HCT116 (cell line): Measurements from ENCODE around the gene FRS2. TPM values are rescaled to one million over a fixed set of nuclear protein-coding genes. Genes with fewer than 3 reads are reported as not detected.

ENCODE experiments used
- ATAC-seq: fragments of 200-7000 bp; cut with Tn5 transposase; 2 replicates; pipeline ENCODE4 v1.9.1; 2020; ENCODE audit warnings: mild to moderate bottlenecking, moderate library complexity
- BruUV-seq: library from RNA; stranded (reverse); fragments of 400-500 nt; replicated peaks from 2 replicates; lab custom pipeline; 2021; lab: Mats Ljungman, UMichigan
- CTCF ChIA-PET: fragments of 300-600 bp; sonication (Branson Sonifier 250); formaldehyde crosslinking; loops from one replicate; lab custom pipeline; 2021; ENCODE audit warnings: antibody characterized with exemption; lab: Charles Lee
- POLR2A ChIA-PET: fragments of 300-600, 350-600 bp; sonication (Branson Sonifier 250); formaldehyde crosslinking; loops from one replicate; lab custom pipeline; 2021; ENCODE audit warnings: antibody characterized with exemption; lab: Charles Lee
- RAD21 ChIA-PET, 2 experiments: fragments of 300-600 bp; sonication (Branson Sonifier 250); formaldehyde crosslinking; loops; one replicate each; lab custom pipeline; 2023; ENCODE audit warnings: low total read pairs in 2 of 2; ENCODE audit not compliant: uncharacterized antibody in 2 of 2, unreplicated experiment in 2 of 2, low non-redundant PET in 1 of 2; lab: Charles Lee
- DNase-seq: peaks from one replicate; pipeline ENCODE4 v3.0.0-alpha.2; 2010; ENCODE audit warnings: low read depth, low spot score
- H2AFZ ChIP-seq: fragments of 200-600 bp; shearing (Covaris generic), sonication (generic); 2 replicates; pipeline ENCODE4 v1.6.1; 2017; ENCODE audit warnings: low read depth, mixed run types, mixed read lengths, antibody characterized with exemption, low read length; ENCODE audit not compliant: poor library complexity, severe bottlenecking
- H3K27ac ChIP-seq: 2 replicates; pipeline ENCODE4 v1.5.1; 2012; ENCODE audit warnings: low read depth, low read length
- H3K27me3 ChIP-seq: fragments of 200-600 bp; sonication (generic); 2 replicates; pipeline ENCODE4 v1.6.1; 2016; ENCODE audit warnings: mixed run types, low read length, mixed read lengths; ENCODE audit not compliant: insufficient read depth
- H3K36me3 ChIP-seq, 2 experiments: fragments of 200-500 bp in 1 of 2; fragments of 200-600 bp in 1 of 2; sonication (Bioruptor generic) in 1 of 2; sonication (generic) in 1 of 2; 2 replicates each; pipeline versions ENCODE4 v1.5.1 to v1.6.1; 2014 to 2016; ENCODE audit warnings: low read length in 2 of 2, inconsistent platforms in 1 of 2, mixed read lengths in 1 of 2, mixed run types in 1 of 2; ENCODE audit not compliant: insufficient read depth in 2 of 2, control insufficient read depth in 1 of 2
- H3K4me1 ChIP-seq, 2 experiments: fragments of 200-600 bp in 1 of 2; sonication (generic) in 1 of 2; 2 replicates each; pipeline versions ENCODE4 v1.5.1 to v1.6.1; 2012 to 2017; ENCODE audit warnings: low read length in 2 of 2, inconsistent platforms in 1 of 2, mild to moderate bottlenecking in 1 of 2, mixed read lengths in 1 of 2, mixed run types in 1 of 2, moderate library complexity in 1 of 2; ENCODE audit not compliant: insufficient read depth in 2 of 2, control insufficient read depth in 1 of 2
- H3K4me2 ChIP-seq: fragments of 200-600 bp; sonication (generic); 2 replicates; pipeline ENCODE4 v1.6.1; 2017; ENCODE audit warnings: mixed run types, low read length, mixed read lengths
- H3K4me3 ChIP-seq, 2 experiments: fragments of 200-600 bp in 1 of 2; sonication (generic) in 1 of 2; replicated peaks in 1 of 2; 2 replicates each; pipeline ENCODE4 v1.5.1; 2011 to 2016; ENCODE audit warnings: low read length in 2 of 2, control low read depth in 1 of 2, low read depth in 1 of 2, mild to moderate bottlenecking in 1 of 2, mixed read lengths in 1 of 2, mixed run types in 1 of 2
- H3K79me2 ChIP-seq: fragments of 200-600 bp; sonication (generic); 2 replicates; pipeline ENCODE4 v1.6.1; 2017; ENCODE audit warnings: mild to moderate bottlenecking, mixed run types, low read length, moderate library complexity, mixed read lengths; ENCODE audit not compliant: insufficient read depth
- H3K9ac ChIP-seq: fragments of 200-600 bp; sonication (generic); 2 replicates; pipeline ENCODE4 v1.6.1; 2016; ENCODE audit warnings: low read length, mixed read lengths
- H3K9me2 ChIP-seq: fragments of 200-600 bp; sonication (generic), shearing (Covaris generic); 2 replicates; pipeline ENCODE4 v1.6.1; 2017; ENCODE audit warnings: mixed run types, mild to moderate bottlenecking, moderate library complexity; ENCODE audit not compliant: insufficient read depth
- H3K9me3 ChIP-seq, 2 experiments: fragments of 200-500 bp in 1 of 2; fragments of 200-600 bp in 1 of 2; sonication (Bioruptor generic) in 1 of 2; sonication (generic) in 1 of 2; 2 replicates each; pipeline ENCODE4 v1.6.1; 2014 to 2017; ENCODE audit warnings: low read length in 2 of 2, mixed read lengths in 2 of 2, inconsistent platforms in 1 of 2, low read depth in 1 of 2, mild to moderate bottlenecking in 1 of 2, mixed run types in 1 of 2, moderate library complexity in 1 of 2; ENCODE audit not compliant: control insufficient read depth in 1 of 2, insufficient read depth in 1 of 2
- H4K20me1 ChIP-seq: fragments of 200-600 bp; sonication (generic), shearing (Covaris generic); 2 replicates; pipeline ENCODE4 v1.6.1; 2017; ENCODE audit warnings: mixed run types, mild to moderate bottlenecking, moderate library complexity; ENCODE audit not compliant: insufficient read depth
- CTCF ChIP-seq, 3 experiments: fragments of 200-600 bp in 1 of 3; sonication (generic) in 1 of 3; IDR thresholded peaks in 2 of 3; conservative IDR thresholded peaks in 1 of 3; 2 replicates each; pipeline ENCODE4 v1.5.1; 2012 to 2017; ENCODE audit warnings: low read depth in 2 of 3, low read length in 2 of 3, antibody characterized with exemption in 1 of 3, borderline replicate concordance in 1 of 3, control low read depth in 1 of 3, mild to moderate bottlenecking in 1 of 3, mixed read lengths in 1 of 3, mixed run types in 1 of 3, moderate library complexity in 1 of 3; ENCODE audit not compliant: insufficient read depth in 1 of 3
- ELF1 ChIP-seq: IDR thresholded peaks from 2 replicates; pipeline ENCODE4 v1.6.1; 2012; ENCODE audit warnings: low read depth, borderline replicate concordance
- FOSL1 ChIP-seq: IDR thresholded peaks from 2 replicates; pipeline ENCODE4 v1.6.1; 2012; ENCODE audit warnings: low read depth
- JUND ChIP-seq: IDR thresholded peaks from 2 replicates; pipeline ENCODE4 v1.6.1; 2012
- POLR2AphosphoS5 ChIP-seq: IDR thresholded peaks from 2 replicates; pipeline ENCODE4 v1.6.1; 2011; ENCODE audit warnings: mild to moderate bottlenecking, low read depth, low read length, moderate library complexity
- REST ChIP-seq: IDR thresholded peaks from 2 replicates; pipeline ENCODE4 v1.6.1; 2012; ENCODE audit warnings: low read depth
- SIN3A ChIP-seq: IDR thresholded peaks from 2 replicates; pipeline ENCODE4 v1.6.1; 2012; ENCODE audit warnings: low read depth
- TCF7L2 ChIP-seq: IDR thresholded peaks from 2 replicates; pipeline ENCODE4 v1.7.0; 2011; ENCODE audit warnings: borderline replicate concordance, inconsistent platforms; ENCODE audit not compliant: insufficient read depth, insufficient read length; ENCODE audit errors: extremely low read depth
- ZBTB33 ChIP-seq: IDR thresholded peaks from 2 replicates; pipeline ENCODE4 v1.6.1; 2011; ENCODE audit warnings: mild to moderate bottlenecking, low read length, moderate library complexity; ENCODE audit not compliant: insufficient replicate concordance; ENCODE audit errors: extremely low read depth
- ZFX ChIP-seq: fragments of 450-650 bp; IDR thresholded peaks from 2 replicates; pipeline ENCODE4 v1.6.1; 2017
- ZNF274 ChIP-seq: fragments of 200-500 bp; sonication (Bioruptor generic); IDR thresholded peaks from 2 replicates; pipeline ENCODE4 v1.6.1; 2014; ENCODE audit warnings: mild to moderate bottlenecking, low read depth, low read length, inconsistent platforms
- intact Hi-C: fragments of 100-400 bp; cut with micrococcal nuclease; formaldehyde crosslinking; loops from 2 replicates; pipeline ENCODE4 v1.10.0; 2022
- total RNA-seq: library from RNA; stranded (reverse); gene quantifications from one replicate; pipeline ENCODE4 v1.2.1, GENCODE V29; 2021; ENCODE audit not compliant: unreplicated experiment

Gene FRS2
- total RNA-seq, 1 experiment from 2014 or later: 14.7 TPM

GRCh38 chr12:69519871-69520270 lies 49.7 kb downstream of the FRS2 start:
- no peak for ATAC-seq
- TF ChIP-seq ZNF274 (no peak), POLR2AphosphoS5 (no peak), JUND (no peak), FOSL1 (no peak), TCF7L2 (no peak), CTCF (IDR thresholded peaks at IDR 0.05 in 2 of 3, conservative IDR thresholded peaks at IDR 0.05 in 1 of 3; ENCODE audit: borderline replicate concordance in 1 of 3, insufficient read depth in 1 of 3, low read depth in 2 of 3, low read length in 2 of 3) (no peak), SIN3A (no peak), ZFX (no peak), REST (no peak), ELF1 (no peak), ZBTB33 (no peak)
- no peak for DNase-seq
- H3K4me3 ChIP-seq: no peak overlapping the region
- H3K79me2 ChIP-seq: peaks cover 96% of the 10 kb centered on the region
- CTCF ChIA-PET: no interaction called here
- no peak overlapping the region for H2AFZ ChIP-seq
- peaks cover 0 to 3% of the 10 kb centered on the region in 2 experiments; a peak in 1 of 4 replicates for H3K9me3 ChIP-seq
- no TSS peak for BruUV-seq
- 0 out of 2 replicates have a peak, but pooled peaks cover 6% of the 10 kb centered on the region for H4K20me1 ChIP-seq
- H3K4me1 ChIP-seq: no peaks in the 10 kb centered on the region
- POLR2A ChIA-PET: no interaction called here
- RAD21 ChIA-PET: no interaction called here
- H3K27ac ChIP-seq: no peak overlapping the region
- H3K36me3 ChIP-seq: 0 out of 4 replicates have a peak, but pooled peaks cover 0 to 3% of the 10 kb centered on the region in 2 experiments
- intact Hi-C loops: no loop called here
- H3K9ac ChIP-seq: no peak overlapping the region
- no peaks in the 10 kb centered on the region for H3K9me2 ChIP-seq
- H3K27me3 ChIP-seq: no peaks in the 10 kb centered on the region
- H3K4me2 ChIP-seq: no peak overlapping the region
